ENCODE measurements around the gene HOXB2. TPM values are rescaled to one million over a fixed set of nuclear protein-coding genes. Genes with fewer than 3 reads are reported as not detected.

HOXB2 gene
- total and polyA plus RNA-seq, 3 donors from 2014 or later: 1.8 to 4.2 (median 3.3) TPM

GRCh38 chr17:48592057-48592514 is 47.2 kb upstream of the HOXB2 start:
- DNase-seq: no peak
- no peaks in the 10 kb centered on the region for H3K36me3 ChIP-seq (ENCODE audit: low read depth, missing control alignments)
- H3K27ac ChIP-seq: no peak overlapping the region
- WGBS, 2 donors: 14 to 23% methylated on average over 18 to 33 of the region's 33 CpGs
- intact Hi-C loops (cut with DNase I; ENCODE audit: low total_unique reads): loop anchor here (10.0 kb wide), 1 partner anchor 97 kb away; no protein-coding TSS in a partner anchor
- TF ChIP-seq POLR2A (IDR thresholded peaks at IDR 0.05) (no peak), CTCF (IDR thresholded peaks at IDR 0.05) (no peak)
- H3K4me1 ChIP-seq: no peaks in the 10 kb centered on the region
- no peak overlapping the region for H3K4me3 ChIP-seq
- no peaks in the 10 kb centered on the region for H3K9me3 ChIP-seq
- no peaks in the 10 kb centered on the region for H3K27me3 ChIP-seq

GRCh38 chr17:48591255-48592056 is 46.5 kb upstream of the HOXB2 start:
- WGBS, 2 donors: 69 to 77% methylated on average over 10 of the region's 10 CpGs
- H3K4me1 ChIP-seq: no peaks in the 10 kb centered on the region
- no peaks in the 10 kb centered on the region for H3K27me3 ChIP-seq
- no peaks in the 10 kb centered on the region for H3K36me3 ChIP-seq (ENCODE audit: low read depth, missing control alignments)
- TF ChIP-seq POLR2A (IDR thresholded peaks at IDR 0.05): no peak
- no peak for TF ChIP-seq CTCF (IDR thresholded peaks at IDR 0.05)
- no peak overlapping the region for H3K4me3 ChIP-seq
- no peak for DNase-seq
- H3K27ac ChIP-seq: no peak overlapping the region
- intact Hi-C loops (cut with DNase I; ENCODE audit: low total_unique reads): loop anchor here (10.0 kb wide), 1 partner anchor 97 kb away; no protein-coding TSS in a partner anchor
- no peaks in the 10 kb centered on the region for H3K9me3 ChIP-seq

- no peak for DNase-seq
- H3K27me3 ChIP-seq: no peaks in the 10 kb centered on the region
- H3K4me1 ChIP-seq: peaks cover 5% of the 10 kb centered on the region
- no peak overlapping the region for H3K27ac ChIP-seq
- H3K36me3 ChIP-seq (ENCODE audit: low read depth, missing control alignments): no peaks in the 10 kb centered on the region
- H3K4me3 ChIP-seq: no peak overlapping the region
- TF ChIP-seq CTCF (IDR thresholded peaks at IDR 0.05): no peak
- TF ChIP-seq POLR2A (IDR thresholded peaks at IDR 0.05): no peak
- intact Hi-C loops (cut with DNase I; ENCODE audit: low total_unique reads): loop anchor here (10.0 kb wide), 1 partner anchor 96 kb away; no protein-coding TSS in a partner anchor
- H3K9me3 ChIP-seq: no peaks in the 10 kb centered on the region
Measured at GRCh38 chr17:48590607-48591161, 45.8 kb upstream of the HOXB2 start.

GRCh38 chr17:48589831-48590606 is 45.1 kb upstream of the HOXB2 start, which contains the start of gene HOXB3:
Gene HOXB3 (minus strand): TSS chr17:48590241. CDS start chr17:48552474, 37,767 bp downstream.
- H3K4me1 ChIP-seq: peaks cover 8% of the 10 kb centered on the region
- no peak within 1 kb of the TSS for H3K27ac ChIP-seq
- H3K27me3 ChIP-seq: no peaks in the 10 kb centered on the region
- no peaks in the 10 kb centered on the region for H3K36me3 ChIP-seq (ENCODE audit: low read depth, missing control alignments)
- intact Hi-C loops (cut with DNase I; ENCODE audit: low total_unique reads): loop anchor here (10.0 kb wide), 1 partner anchor 95 kb away; no protein-coding TSS in a partner anchor
- TF ChIP-seq POLR2A (IDR thresholded peaks at IDR 0.05): no peak
- TF ChIP-seq CTCF (IDR thresholded peaks at IDR 0.05): no peak
- no peaks in the 10 kb centered on the region for H3K9me3 ChIP-seq
- DNase-seq: no peak
- 56 to 57% methylated on average over 23 of the region's 23 CpGs for WGBS, 2 donors
- H3K4me3 ChIP-seq: no peak within 1 kb of the TSS

Data from testis (tissue), 3 donors.